ENCODE measurements around the gene HCN4. TPM values are rescaled to one million over a fixed set of nuclear protein-coding genes. Genes with fewer than 3 reads are reported as not detected.
"Not testable (repeated sequence)": the region's sequence is repeated elsewhere in the genome, so short reads cannot be mapped to it uniquely, and the experiment has no call there.

HCN4 gene
- total RNA-seq, 4 donors from 2014 or later: under 0.01 to 0.10 TPM; not detected in 2

DNA sequence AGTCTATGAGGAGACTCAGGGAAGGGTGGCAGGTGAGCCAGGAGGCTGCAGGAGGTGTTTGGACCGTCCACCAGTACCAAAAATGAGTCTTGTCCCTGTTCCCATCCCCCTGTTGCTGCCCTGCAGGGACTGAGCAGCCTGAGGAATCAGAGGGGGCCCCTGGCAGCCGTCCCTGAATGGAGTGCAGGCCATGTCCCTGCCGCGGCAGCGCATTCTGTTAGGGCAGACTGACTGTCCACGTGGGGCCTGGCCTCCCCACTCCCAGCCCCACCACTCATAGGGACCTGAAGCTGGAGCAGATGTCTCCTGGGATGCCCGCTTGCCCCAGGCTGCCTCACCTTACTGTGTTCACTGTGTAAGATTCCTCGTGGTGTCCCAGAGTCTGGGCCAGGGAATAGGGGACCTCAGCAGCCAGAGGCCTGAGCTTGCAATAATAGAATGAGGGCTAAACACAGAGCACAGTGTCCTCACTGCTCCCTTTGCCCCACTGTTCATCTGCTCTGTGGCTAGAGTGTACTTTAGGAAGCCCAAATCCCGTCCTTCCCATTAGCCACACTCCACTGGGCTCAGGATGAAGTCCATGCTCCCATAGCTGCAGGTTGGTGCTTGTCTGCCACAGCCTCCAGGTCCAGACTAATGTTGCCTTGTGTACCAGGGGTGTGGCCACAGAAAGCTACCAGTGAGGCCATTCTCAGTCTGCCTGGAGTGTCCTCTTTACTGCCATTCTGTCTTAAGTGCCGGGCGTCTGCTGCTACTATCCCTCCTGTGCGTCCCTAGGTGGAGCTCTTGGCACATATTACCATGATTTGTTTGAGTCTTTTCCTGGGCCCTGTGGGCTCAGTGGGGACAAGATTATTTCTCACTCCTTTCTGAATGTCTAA is 63.2 kb downstream of the HCN4 start:
- Histone ChIP-seq H3K9me3 (no peaks in the 10 kb centered on the region), H3K4me1 (no peaks in the 10 kb centered on the region), H3K27ac (no peak overlapping the region), H3K36me3 (peaks cover 5 to 11% of the 10 kb centered on the region in 2 donors), H3K27me3 (no peaks in the 10 kb centered on the region), H3K4me3 (replicated peaks in 1 of 3) (no peak overlapping the region)
- WGBS, 2 donors: 51 to 57% methylated on average over 11 to 12 of the region's 12 CpGs
- peak; percentile 62 to 71 for DNase-seq
- intact Hi-C loops (cut with DNase I): no loop called here
- TF ChIP-seq CTCF (IDR thresholded peaks at IDR 0.05) (peak in 5 of 6 experiments; percentile 20 to 66 (median 57)), POLR2A (IDR thresholded peaks at IDR 0.05) (no peak)

- no peak for DNase-seq
- WGBS, 2 donors: 82 to 85% methylated on average over 5 of the region's 5 CpGs
- no peaks in the 10 kb centered on the region for H3K27me3 ChIP-seq
- H3K36me3 ChIP-seq: peaks cover 5 to 11% of the 10 kb centered on the region in 2 donors
- no peak for TF ChIP-seq CTCF (IDR thresholded peaks at IDR 0.05)
- TF ChIP-seq POLR2A (IDR thresholded peaks at IDR 0.05): no peak
- no peak overlapping the region for H3K27ac ChIP-seq
- H3K4me3 ChIP-seq (replicated peaks in 1 of 3): no peak overlapping the region
- H3K4me1 ChIP-seq: no peaks in the 10 kb centered on the region
- intact Hi-C loops (cut with DNase I): no loop called here
- H3K9me3 ChIP-seq: no peaks in the 10 kb centered on the region
Measured at GRCh38 chr15:73303636-73304035, 65.1 kb downstream of the HCN4 start.

- H3K27me3 ChIP-seq; intact Hi-C loops (cut with DNase I); H3K4me1 ChIP-seq; DNase-seq; H3K9me3 ChIP-seq; H3K4me3 ChIP-seq (replicated peaks in 1 of 3); H3K27ac ChIP-seq: not testable (repeated sequence)
- H3K36me3 ChIP-seq: peaks cover 5 to 11% of the 10 kb centered on the region in 2 donors
- 86 to 89% methylated on average over 11 of the region's 11 CpGs for WGBS, 2 donors
Measured at GRCh38 chr15:73300286-73300685, 68.5 kb downstream of the HCN4 start.

DNA sequence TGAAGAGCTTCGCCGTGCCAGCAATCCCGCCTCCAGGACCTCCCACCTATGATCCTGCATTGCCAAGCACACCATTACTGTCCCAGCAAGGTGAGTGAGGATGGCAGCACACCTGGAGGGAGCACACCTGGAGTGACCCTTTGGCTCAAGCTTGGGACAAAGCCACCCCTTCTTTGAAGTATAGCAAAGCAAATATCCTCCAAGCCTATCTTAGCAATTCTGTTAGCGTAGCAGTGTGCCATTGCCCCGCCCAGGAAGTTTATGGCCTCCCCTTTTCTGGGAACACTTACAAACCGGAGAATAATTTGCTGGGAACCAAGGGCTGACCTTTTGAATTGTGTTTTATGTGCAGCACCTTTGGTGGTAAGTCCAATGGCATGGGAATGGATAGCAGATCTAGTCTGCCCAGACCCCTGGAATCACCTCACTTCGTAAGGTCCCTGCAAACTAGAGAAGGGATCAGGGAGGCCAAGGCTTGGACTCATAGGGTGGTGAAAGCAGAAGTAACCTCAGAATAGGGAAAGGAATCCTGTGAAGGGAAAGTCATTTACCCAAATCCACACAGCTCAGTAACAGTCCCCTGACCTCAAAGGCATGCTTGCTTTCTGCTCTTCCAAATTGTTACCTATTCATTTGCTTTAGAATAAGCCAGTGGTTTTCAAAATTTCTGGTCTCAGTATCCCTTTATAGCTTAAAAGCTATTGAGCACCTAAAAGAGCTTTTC is 70.1 kb downstream of the HCN4 start:
- Histone ChIP-seq H3K27ac (no peak overlapping the region), H3K4me1 (no peaks in the 10 kb centered on the region), H3K4me3 (replicated peaks in 1 of 3) (no peak overlapping the region), H3K36me3 (peaks cover 5 to 8% of the 10 kb centered on the region in 2 donors), H3K27me3 (no peaks in the 10 kb centered on the region), H3K9me3 (no peaks in the 10 kb centered on the region)
- DNase-seq: no peak
- TF ChIP-seq CTCF (IDR thresholded peaks at IDR 0.05) (no peak), POLR2A (IDR thresholded peaks at IDR 0.05) (no peak)
- intact Hi-C loops (cut with DNase I): no loop called here
- 93 to 94% methylated on average over 7 of the region's 7 CpGs for WGBS, 2 donors

DNA sequence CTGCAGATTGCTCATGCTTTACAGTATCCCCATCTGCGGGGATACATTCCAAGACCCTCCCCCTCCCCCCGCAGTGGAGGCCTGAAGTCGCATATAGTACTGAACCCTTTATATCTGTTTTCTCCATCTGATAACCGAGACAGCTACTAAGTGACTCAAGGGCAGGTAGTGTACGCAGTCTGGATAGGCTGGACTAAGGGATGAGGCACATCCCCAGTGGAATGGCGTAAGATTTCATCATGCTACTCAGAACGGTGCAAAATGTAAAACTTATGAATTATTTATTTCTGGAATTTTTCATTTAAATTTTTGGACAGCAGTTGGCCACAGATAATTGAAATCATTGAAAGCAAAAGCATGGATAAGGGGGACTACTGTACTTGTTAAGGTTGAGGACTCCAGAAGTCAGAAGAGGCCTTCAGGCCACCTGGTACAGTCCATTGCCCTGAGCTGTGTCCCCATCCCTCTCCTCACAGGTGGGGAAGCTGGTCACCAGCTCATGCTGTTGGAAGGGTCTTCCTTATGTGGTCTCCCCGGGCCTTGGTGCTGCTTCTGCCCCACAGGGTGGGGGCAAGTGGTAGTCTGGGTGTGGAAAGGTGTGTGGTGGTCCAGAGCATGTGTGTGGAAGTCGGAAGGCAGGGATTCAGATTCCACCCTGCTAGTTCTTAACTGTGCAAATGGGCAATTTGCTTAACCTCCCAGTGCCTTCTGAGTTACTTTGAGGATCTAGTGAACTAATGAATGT is 72.0 kb downstream of the HCN4 start:
- no peak for TF ChIP-seq POLR2A (IDR thresholded peaks at IDR 0.05)
- no peak for TF ChIP-seq CTCF (IDR thresholded peaks at IDR 0.05)
- H3K27ac ChIP-seq: no peak overlapping the region
- no peak overlapping the region for H3K4me3 ChIP-seq (replicated peaks in 1 of 3)
- no peaks in the 10 kb centered on the region for H3K4me1 ChIP-seq
- H3K36me3 ChIP-seq: no peaks in the 10 kb centered on the region
- 84 to 87% methylated on average over 9 of the region's 9 CpGs for WGBS, 2 donors
- no peaks in the 10 kb centered on the region for H3K9me3 ChIP-seq
- intact Hi-C loops (cut with DNase I): no loop called here
- DNase-seq: no peak
- no peaks in the 10 kb centered on the region for H3K27me3 ChIP-seq

All from thyroid gland (tissue), 4 donors.